NCI-H345 treated with DMSO at 0.1 percent for 48 hours (cell line): Measurements from ENCODE around the gene DENND5A.
"Not testable (repeated sequence)": the region's sequence is repeated elsewhere in the genome, so short reads cannot be mapped to it uniquely, and the experiment has no call there.

Experiments
- DNase-seq: peaks from one replicate; lab custom pipeline; 2025; ENCODE audit not compliant: unreplicated experiment; lab: John Stamatoyannopoulos, UW

The DENND5A gene

GRCh38 chr11:9179141-9179540 lies 86.0 kb downstream of the DENND5A start:
- DNase-seq, result no peak

DNA sequence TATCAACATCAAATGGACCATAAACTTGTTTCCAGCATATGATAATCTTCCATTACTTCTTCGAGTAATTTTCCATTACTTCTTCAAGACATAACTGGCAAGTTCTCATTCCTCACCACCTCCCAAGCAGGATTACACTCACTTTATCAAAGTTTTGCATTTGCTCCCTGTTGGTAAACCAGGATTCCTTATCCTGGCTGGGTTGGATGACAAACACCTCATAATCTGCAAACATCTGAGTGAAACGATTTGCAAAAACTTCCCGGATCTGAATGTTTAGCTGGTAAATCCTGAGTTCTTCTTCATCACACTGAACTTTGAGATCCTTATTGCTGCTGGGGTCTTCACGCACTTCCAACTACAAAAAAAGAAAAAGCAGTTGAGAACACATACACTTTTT lies 86.4 kb downstream of the DENND5A start:
- no peak for DNase-seq

DNA sequence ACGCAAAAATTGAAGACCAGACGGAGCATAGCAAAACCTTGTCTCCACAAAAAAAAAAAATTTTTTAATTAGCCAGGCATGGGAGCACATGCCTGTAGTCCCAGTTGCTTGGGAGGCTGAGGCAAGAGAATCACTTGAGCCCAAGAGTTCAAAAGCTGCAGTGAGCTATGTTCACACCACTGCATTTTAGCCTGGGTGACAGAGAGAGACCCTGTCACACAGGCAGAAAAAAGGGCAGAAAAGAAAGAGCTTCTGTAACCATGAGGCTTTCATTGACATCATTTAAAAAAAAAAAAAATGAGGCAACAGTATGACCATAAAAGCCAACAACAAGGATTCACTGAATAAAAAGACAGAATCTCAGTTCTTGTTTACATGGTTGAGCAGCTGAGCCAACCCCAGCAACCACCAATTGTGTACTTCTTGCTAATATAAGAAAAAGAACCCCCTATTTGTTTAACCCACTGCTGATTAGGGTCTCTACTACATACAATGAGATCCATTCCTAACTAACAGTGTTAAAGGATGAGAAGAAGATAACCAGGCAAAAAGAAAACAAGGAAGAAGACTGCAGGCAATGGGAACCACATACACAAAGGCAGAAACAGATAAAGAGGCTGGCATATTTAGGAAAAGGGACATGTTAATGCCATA lies 87.6 kb downstream of the DENND5A start:
- DNase-seq, result no peak

GRCh38 chr11:9176550-9176949 lies 88.6 kb downstream of the DENND5A start:
- DNase-seq, result no peak

DNA sequence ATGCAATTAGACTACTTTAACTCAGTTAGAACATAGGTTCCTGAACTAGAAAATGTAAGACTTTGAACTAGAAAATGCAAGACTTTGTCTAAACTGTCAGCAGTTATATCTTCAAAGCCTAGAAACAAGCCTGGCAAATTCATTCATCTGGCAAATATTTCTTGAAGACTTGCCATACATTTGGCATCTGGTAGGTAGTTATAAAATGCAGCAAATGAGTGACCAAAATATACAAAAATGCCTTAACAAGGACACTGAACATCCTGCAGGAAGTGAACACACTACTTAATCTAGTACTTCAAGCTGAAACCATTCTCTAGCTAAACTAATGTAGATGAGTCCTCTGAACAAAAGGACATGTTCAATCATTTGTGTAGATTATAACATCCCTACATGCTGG lies 89.0 kb downstream of the DENND5A start:
- no peak for DNase-seq

DNA sequence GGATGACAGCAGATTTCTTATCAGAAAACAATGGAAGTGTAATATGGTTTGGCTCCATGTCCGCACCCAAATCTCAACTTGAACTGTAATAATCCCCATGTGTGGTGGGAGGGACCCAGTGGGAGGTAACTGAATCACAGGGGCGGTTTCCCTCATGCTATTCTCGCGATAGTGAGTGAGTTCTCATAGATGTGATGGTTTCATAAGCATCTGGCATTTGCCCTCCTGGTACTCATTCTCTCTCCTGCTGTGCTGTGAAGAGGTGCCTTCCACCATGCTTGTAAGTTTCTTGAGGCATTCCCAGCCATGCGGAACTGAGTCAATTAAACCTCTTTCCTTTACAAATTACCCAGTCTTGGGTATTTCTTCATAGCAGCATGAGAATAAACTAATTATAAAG lies 92.8 kb downstream of the DENND5A start:
- no peak for DNase-seq

GRCh38 chr11:9170450-9170849 lies 94.7 kb downstream of the DENND5A start:
- no peak for DNase-seq

GRCh38 chr11:9169595-9170295 lies 95.4 kb downstream of the DENND5A start:
- DNase-seq, result no peak

GRCh38 chr11:9161991-9162390 lies 103.2 kb downstream of the DENND5A start:
- not testable (repeated sequence) for DNase-seq

GRCh38 chr11:9160166-9160565 lies 105.0 kb downstream of the DENND5A start:
- no peak for DNase-seq

- no peak for DNase-seq
Measured at GRCh38 chr11:9158898-9159391, 106.2 kb downstream of the DENND5A start.

DNA sequence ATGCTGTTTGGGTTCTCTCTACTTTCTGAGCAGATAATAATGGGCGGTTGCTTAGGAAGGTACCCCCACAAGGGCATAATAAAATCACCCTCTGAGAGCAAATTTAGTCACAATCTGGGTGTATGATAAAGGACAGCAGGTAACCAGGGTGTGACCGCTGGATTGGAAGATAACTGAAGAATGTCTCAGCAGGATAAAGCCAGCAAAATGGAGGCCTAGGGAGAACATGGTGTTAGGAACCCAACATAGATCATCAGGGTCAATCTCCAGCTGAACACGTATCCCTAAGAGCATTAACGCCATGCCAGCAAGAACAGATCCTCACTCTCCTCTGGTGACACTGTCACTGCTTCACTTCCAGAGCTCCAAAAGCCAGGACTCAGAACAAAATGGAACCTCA lies 109.2 kb downstream of the DENND5A start:
- DNase-seq, result no peak

DNA sequence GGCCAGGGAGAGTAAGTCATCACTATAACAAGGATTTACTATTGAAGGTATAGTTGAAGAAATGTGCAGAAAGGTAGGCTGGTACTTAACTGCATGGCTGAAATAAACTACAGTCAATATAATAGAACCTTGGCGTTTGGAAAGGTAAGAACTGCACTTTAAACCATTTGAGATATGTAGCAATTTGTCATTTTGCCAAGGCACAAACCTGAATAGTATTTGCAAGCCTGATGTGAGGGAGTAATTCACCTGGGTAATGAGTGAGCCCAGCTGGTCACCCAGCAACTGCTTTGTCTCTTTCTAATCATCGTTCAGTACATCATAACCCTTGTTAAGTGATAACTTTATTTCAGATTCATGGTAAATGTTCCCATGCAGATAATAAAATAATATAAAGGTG lies 111.5 kb downstream of the DENND5A start:
- no peak for DNase-seq

DNA sequence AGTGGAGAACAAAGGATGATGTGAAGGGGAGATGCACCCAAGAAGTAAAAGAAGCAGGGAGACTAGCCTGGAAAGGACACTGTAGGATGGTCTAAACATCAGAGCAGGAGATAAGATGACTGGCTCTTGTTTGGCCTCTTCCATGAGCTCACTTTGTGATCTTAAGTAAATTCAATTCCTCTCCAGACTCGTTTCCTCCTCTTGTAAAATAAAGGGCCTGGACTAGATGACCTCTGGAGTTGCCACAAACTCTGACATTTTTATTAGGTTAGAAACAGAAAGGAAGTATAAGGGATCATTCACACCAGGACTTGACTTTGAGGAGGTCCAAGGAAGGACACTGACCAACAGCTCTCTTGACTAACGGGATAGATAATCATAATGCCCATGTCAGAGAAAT lies 113.5 kb downstream of the DENND5A start:
- no peak for DNase-seq

DNA sequence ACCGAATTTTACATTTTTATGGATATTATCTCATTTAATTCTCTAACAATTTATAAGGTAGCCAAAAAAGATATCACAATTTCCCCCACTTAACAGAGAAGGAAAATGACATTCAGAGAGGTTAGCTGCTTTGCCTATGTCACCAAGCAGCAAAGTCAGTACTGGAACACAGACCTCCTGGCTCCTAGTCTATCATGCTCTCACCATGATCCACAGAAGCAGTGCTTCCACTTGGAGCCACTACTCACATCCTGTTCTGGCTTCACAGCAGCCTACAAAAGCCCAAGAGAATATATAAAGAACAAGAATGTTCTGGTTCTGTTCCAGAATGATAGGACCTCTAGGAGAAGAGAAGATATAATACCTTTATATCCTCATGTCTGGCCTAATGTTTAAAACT lies 114.2 kb downstream of the DENND5A start:
- DNase-seq, result no peak

DNA sequence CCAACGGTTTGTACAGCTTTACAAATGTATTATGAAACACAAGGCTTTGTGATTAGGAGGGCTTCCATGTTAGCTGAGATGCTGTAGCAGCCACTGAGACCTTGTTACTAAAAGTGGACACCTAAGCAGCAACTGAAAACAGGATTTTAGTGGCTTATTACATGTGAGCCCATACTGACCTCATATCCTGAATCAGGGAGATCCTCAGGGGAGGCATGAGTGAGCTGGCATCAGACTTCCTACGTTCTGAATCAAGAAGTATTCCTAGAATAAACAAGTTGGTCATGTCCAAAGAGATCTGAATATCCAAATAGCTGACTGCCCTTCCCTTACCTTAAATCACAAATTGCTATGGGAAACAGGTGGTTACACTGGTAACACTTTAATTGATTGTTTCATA lies 114.6 kb downstream of the DENND5A start:
- no peak for DNase-seq

GRCh38 chr11:9148727-9149126 lies 116.4 kb downstream of the DENND5A start:
- DNase-seq, result no peak

DNA sequence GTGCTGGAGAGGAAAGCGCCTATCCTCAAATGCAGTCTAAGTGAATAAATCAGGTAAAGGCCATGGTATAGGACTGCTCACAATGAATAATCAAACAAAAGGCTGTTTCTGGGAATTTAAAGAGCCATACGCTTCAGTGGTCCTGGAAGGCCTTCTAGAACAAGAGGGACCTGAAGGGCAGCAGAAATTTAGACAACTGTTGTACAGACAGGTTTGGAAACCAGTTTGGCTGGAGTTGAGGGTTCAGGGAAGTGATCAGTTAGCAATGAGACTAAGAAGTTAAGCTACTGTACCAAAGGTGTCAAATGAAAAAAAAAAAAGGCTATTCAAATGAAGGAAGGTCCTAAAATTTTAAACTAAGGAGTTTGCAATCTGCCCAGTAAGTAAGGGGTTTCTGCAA lies 117.1 kb downstream of the DENND5A start:
- DNase-seq, result no peak

GRCh38 chr11:9146477-9146876 lies 118.7 kb downstream of the DENND5A start:
- no peak for DNase-seq

DNA sequence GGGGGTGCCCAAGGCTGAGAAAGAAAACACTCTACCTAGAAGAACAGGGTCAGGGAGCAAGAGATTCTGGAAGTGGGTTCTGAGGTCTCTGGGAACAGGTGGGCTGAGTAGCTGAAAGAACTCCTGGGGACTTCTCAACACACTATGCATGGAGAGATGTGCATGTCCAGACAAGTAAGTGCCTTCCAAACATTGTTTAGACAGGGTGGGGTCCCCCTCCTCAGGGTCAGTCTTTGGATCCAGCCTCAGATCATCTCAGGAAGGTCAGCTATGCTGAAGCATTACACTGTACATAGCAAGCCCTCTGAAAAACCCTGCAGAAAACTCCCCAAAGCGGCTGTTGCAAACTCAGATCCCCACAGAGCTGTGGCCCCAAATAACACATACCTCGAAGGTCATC lies 119.9 kb downstream of the DENND5A start:
- no peak for DNase-seq

GRCh38 chr11:9144828-9145227 lies 120.3 kb downstream of the DENND5A start:
- DNase-seq, result no peak

DNA sequence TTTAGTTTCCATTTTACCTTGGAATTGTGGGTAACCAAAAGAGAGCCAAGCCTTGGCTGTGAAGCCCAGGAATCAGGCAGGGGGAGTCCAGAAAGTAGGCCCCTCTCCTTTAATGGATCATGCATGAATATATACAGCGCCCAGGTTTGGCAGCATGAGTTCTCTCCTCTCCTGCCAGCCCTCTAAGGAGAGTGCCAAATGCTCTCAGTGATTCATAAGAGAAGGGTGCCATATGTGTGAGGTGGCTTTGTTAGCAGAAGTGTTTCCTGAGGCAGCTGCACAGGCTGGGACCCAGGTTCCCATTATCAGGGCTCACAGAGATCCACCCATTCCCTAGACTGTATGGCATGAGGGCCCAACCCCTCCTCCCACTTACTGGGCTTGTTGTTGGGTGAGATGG lies 121.4 kb downstream of the DENND5A start:
- no peak for DNase-seq

DNA sequence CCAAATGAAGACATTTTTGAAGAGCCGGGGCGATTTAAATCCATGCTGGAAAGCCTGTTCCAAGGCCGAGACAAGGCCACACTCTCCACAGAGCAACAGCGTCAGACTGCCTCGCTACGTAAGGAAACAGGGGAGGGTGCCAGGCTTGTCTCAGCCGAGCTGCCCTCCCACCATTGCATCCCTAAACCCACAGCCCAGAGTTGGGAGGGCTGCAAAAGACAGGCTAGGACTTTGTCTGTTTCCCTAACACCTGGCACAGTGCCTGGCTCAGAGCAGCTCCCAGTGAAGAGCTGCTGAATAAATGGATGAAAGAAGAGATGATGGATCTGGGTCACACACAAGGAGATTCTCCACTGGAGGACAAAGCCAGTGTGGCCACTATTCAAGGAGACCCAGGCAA lies 122.4 kb downstream of the DENND5A start:
- DNase-seq, result no peak
